Measurements from ENCODE around the gene NBPF15.
A peak's percentile ranks its signal among the peaks of the same experiment; 100 is the strongest.
"Not testable (repeated sequence)": the region's sequence is repeated elsewhere in the genome, so short reads cannot be mapped to it uniquely, and the experiment has no call there.

Gene NBPF15

GRCh38 chr1:144412068-144412471, 49.4 kb downstream of the NBPF15 start:
- peak overlapping the region; percentile 69 for H3K27ac ChIP-seq

- H3K27ac ChIP-seq: not testable (repeated sequence)
Measured at GRCh38 chr1:144402807-144403206, 58.7 kb downstream of the NBPF15 start.

DNA sequence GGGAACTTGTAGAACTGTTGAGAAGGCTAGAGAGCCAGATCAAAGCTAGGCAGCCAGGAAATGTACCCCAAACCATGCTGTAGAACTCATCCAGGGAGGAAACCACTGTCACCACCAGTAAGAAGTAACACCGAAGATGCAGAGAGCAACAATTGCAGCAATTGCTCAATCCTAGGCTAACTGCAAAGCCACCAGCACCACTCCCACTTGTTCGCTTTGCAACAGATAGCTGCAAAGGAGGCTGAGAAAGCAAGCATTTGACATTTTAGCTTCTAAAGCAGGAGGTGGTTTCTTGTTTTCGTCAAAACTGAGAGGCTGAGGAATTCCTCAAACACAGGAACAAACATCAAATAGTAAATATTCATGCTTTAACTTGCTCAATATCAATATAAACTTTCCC, 89.8 kb downstream of the NBPF15 start:
- not testable (repeated sequence) for H3K27ac ChIP-seq
